Stimulated activated CD4-positive, alpha-beta T cell treated with anti-CD3 and anti-CD28 coated beads, TNF-alpha, amount 100 ng/mL, for 24 hours (primary cell): ENCODE measurements around the gene SUMF2.
A peak's percentile ranks its signal among the peaks of the same experiment; 100 is the strongest.
"Not testable (repeated sequence)": the region's sequence is repeated elsewhere in the genome, so short reads cannot be mapped to it uniquely, and the experiment has no call there.

Experiments used
- DNase-seq, 3 experiments: peaks; one replicate each; pipeline ENCODE4 v3.0.0-alpha.2; 2020; ENCODE audit warnings: low read depth in 3 of 3

The SUMF2 gene

DNA sequence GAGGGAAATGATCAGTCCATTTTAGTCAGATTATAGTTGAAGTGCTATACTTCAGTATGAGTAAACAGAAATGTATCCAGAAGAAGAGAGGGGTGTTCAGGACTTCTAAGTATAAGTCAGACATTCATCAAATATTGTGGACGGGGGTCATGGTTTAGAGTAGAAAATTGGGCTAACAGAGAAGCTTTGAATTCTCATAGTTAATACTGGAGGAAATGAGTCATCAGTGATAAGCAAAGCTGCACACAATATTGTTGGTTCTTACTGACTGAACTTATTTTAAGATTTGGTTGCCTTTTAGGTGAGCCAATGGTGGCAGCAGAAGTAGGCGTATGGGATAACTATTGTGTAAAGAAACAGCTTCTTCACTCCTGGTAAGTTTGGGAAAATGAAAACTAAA lies 1.7 kb upstream of the SUMF2 start:
- no peak for DNase-seq

DNA sequence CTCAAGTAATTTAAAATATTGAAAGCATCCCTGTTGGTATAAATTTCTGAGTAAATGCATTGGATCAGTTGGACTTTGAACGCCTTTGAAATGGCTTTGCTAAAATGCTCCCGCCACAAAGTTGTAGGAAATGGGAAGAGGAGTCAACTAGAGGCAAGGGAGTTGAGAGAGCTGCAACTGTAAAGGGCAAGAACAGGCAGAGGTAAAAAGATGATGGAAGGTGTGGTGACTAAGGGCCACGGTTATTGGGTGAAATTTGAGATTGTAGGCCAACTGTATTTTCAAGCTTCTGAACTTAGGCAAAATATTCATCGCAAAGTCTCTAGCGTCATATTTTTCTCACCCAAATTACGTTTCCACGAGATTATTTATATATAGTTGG lies 595 bp upstream of the SUMF2 start:
- no peak for DNase-seq

DNA sequence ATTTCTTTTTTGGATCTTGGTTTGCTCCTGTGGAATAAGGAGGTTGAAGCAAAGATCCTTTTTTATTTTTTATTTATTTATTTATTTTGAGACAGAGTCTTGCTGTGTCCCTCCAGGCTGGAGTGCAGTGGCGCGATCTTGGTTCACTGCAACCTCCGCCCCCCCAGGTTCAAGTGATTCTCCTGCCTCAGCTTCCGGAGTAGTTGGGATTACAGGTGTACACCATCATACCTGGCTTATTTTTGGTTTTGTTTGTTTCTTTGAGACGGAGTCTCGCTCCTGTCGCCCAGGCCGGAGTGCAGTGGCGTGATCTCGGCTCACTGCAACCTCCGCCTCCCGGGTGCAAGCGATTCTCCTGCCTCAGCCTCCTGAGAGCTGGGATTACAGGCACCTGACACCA lies 2.3 kb downstream of the SUMF2 start:
- not testable (repeated sequence) for DNase-seq

DNA sequence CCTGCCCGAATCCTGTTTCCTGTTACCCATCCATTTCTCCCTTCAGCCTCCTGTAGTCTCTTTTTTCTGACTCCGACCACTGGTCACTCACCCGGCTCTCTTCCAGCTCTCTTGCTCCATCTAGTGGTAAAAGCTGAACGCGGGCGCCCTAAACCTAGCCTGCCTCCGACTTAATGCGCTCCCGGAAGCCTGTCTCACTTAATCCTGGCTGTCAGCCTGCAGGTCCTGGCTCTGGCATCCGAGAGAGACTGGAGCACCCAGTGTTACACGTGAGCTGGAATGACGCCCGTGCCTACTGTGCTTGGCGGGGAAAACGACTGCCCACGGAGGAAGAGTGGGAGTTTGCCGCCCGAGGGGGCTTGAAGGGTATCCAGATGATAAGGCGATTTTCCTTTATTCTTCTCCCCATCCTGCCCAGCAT lies 10.3 kb downstream of the SUMF2 start:
- peak; percentile 38 to 62 (median 56) for DNase-seq

DNA sequence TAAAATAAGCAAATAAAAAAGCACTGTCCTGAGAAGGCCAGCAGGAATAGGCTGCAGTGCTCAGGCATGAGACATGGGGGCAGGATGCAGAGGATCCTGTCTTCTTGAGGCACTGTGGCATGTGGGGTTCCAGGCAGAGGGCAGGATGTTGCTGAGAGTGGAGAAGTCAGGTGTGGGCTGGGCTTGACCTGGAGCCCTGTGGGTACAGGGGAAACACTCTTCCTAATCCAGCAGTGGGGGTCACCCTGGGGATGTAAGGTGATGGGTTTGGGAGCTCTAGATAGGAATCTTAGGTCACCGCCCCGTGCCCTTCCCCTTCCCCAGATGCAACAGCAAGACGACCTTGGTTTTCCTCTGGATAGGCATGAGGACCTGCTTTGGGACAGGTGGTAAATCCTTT lies 13.6 kb downstream of the SUMF2 start:
- DNase-seq = no peak

DNA sequence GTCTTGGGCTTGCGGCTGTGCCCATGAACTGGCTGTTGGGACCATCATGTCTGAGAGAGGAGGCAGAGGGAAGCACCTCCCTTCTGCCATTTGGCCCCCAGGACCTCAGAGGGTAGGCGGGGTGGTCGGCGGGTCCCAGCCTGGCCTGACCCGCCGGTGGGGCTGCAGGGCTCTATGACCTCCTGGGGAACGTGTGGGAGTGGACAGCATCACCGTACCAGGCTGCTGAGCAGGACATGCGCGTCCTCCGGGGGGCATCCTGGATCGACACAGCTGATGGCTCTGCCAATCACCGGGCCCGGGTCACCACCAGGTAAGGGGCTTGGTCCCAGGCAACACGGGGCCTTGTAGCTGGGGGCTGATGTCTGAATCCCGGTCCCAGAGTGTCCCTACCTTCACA lies 14.1 kb downstream of the SUMF2 start:
- DNase-seq = no peak

DNA sequence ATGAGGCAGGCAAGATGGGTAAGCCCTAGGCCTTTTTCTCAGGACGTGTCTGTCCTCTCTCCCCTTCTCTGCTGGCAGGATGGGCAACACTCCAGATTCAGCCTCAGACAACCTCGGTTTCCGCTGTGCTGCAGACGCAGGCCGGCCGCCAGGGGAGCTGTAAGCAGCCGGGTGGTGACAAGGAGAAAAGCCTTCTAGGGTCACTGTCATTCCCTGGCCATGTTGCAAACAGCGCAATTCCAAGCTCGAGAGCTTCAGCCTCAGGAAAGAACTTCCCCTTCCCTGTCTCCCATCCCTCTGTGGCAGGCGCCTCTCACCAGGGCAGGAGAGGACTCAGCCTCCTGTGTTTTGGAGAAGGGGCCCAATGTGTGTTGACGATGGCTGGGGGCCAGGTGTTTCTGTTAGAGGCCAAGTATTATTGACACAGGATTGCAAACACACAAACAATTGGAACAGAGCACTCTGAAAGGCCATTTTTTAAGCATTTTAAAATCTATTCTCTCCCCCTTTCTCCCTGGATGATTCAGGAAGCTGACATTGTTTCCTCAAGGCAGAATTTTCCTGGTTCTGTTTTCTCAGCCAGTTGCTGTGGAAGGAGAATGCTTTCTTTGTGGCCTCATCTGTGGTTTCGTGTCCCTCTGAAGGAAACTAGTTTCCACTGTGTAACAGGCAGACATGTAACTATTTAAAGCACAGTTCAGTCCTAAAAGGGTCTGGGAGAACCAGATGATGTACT lies 15.5 kb downstream of the SUMF2 start:
- DNase-seq = no peak

DNA sequence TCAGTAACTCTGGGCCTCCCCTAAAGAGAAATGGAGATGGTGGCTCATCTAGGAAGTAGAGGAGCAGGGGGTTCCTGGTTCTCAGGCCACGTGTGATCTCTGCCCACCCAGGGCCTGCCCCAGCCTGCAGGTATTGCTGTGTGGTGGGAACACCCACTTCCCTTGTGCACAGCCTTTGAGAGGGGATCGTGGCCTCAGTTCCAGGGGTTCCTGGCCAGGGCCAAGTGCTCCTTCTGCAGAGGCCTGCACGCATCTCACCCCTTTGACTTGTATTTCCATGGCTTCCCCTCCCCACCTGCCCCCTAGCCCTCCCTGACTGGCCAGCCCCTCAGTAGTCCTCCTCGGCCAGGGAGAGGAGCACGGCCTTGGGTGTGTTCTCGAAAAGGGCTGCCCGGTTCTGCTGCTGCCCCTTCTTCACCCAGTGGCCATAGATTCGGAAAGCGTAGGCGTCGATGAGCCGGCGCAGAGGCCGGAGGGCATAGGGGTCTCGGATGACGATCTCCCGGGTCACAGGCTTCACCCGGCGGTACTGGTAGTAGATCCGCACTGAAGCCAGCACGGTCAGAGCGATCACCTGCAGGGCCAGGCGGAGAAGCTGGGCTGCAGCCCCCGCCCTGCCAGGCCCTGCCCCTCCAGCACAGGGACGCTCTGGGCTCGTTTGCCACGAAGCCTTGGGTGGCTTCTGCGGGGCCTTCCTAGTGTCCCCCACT lies 16.8 kb downstream of the SUMF2 start:
- DNase-seq = not testable (repeated sequence)

DNA sequence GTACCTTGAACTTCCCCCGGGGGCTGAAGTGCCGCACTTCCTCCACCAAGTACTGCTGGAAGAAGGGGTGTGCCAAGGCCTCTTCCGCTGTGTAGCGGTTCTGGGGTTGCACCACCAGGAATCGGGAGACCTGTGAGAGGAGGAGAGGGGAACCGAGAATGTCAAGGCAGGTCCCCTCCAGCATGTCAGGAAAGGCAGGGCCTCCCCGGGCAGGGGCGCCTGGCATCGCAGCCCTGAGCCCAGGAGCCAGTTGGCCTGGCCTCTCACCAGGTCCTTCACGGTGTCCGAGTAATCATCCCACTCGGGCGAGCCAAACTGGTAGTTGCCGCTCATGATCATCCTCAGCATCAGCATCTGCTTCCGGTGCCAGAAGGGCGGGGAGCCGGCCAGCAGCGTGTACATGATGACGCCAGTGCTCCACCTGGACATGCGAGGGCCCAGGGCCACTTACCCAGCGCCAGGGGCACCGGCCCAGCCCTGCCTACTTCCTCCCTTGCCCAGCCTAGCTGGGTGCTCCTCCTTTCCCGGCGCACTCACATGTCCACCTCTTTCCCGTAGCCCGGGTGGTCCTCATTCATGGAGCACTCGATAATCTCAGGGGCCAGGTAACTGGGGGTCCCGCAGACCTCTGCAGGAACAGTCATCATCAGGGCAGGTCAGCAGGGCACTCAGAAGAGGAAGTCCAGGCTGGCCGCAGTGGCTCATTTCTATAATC lies 17.7 kb downstream of the SUMF2 start:
- DNase-seq = no peak

DNA sequence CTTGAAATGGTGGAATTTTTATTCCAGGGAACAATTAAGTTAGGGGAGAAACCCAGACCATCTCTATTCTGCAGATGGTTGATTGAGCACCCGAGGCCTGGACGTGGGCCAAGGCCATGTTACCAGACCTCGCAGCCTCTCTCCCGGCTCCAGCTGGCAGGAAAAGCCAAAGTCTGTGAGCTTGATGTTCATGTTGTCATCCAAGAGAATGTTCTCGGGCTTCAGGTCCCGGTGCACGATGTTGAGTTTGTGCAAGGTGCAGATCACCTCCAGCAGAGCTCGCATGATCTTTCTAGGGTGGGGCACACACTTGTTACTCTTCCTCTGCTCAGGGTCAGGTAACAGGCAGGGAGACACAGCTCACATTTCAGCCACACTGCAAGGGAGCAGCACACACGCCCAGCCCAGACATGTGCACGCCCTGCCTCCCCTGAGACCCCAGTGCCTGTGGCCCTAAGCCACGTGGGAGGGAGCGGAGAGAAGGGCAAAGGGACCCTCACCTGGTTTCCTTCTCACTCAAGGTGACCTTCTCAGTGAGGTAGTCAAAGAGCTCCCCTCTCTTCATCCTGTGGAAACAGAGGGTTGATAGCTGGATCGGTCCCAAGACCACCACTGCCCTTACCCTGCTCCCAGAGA lies 19.2 kb downstream of the SUMF2 start:
- no peak for DNase-seq

DNA sequence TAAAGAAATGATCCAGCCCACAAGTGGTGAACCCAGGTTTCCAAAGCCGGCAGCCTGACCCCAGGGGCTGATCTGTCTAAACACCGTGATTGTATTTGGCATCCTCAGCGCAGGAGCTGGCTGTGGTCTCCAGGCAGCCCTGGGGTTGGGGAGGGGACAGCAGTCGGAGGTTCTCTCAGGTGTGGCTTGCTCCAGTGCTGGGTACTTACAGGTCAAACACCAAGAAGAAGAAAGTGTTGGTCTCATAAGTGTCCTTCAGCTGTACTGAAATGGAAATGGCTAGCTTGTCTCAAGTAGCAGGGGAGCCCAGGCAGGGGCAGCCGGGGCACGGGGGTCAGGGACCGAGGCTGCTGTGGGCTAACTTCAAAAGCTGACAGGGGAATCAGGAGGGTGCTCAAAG lies 22.7 kb downstream of the SUMF2 start:
- no peak for DNase-seq

DNA sequence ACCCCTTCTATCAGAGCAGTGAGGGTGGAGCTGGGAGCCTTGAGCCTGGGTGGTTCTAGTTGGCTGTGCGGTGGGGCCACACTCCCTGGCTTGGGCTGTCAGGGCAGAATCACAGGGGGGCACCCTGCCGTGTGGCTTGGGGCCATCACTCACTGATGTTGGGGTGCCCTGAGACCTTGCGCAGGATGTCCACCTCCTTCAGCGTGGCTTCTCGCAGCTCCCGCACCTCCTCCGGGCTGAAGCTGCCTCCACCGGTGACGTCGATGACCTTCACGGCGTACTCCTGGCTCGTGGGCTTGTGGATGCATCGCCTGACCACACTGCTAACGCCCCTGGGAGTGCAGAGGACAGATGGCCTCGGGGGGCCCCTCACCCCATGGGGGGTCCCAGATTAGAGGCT lies 23.4 kb downstream of the SUMF2 start:
- DNase-seq = no peak

DNA sequence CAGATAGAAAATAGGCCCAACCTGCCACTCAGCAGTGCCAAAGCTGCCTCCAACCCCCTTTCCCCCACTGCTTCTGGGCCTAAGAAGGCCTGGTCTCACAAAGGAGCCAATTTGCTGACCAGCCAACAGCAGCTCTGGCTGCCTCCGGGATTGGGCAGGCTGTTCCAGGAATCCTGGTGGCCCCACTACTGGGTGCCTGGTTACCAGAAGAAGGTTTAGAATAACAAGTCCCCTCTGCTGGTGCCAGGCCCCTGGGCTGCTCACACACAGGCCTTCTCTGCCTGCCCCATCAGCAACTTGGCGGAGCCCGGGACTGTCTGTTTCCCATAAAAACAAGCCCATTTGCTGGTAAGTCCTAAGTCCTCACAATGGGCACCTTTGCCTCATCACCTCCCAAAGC lies 27.5 kb downstream of the SUMF2 start:
- DNase-seq = no peak

DNA sequence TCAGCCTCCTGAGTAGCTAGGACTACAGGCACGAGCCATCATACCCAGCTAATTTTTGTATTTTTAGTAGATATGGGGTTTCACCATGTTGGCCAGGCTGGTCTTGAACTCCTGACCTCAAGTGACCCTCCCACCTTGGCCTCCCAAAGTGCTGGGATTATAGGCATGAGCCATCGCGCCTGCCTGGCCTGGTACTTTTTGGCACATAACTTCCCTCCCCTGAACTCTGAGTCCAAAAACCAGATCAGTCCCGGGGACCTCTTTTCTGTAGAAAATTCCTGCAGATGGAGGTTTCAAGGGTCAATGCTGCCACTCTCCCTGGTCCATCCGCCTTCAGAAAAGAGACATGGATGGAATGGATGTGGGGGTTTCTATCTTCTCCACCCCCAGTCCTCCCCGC lies 28.3 kb downstream of the SUMF2 start:
- DNase-seq = not testable (repeated sequence)

DNA sequence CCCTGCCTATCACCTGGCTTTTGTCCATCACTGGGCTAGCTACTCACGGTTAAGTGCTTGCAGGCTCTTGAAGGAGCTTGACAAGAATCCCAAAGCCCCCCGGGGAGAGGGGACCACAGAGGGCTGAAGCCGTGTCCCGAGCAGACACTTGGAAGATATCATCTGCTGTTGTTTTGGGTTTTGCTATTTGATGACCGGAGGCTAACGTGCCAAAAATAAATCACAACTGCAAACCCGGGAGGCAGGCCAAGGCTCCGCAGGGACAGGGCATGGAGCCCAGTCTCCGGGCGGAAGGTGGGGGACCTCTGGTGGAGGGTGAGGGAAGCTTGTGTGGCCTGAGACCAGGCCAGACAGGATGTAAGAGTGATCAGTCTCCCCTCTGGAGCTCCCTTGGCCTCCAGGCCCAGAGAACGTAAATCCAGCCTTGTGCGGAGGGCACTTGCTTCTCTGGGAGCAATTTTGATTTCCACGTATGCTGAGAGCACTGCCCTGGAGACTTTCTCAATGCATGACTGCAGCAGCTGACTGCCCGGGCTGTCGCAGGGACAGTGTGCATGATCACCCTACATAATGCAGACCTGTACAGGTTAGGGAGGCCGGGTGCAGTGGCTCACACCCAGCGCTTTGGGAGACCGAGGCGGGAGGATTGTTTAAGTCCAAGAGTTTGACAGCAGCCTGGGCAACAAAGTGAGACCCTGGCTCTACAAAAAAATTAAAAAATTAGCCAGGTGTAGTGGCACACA lies 28.9 kb downstream of the SUMF2 start, which contains the start of gene PHKG1:
PHKG1 (minus strand) TSS at position 164 of the 743 bp plus-strand sequence. CDS start 4,011 bp downstream, outside the sequence.
- no peak for DNase-seq

DNA sequence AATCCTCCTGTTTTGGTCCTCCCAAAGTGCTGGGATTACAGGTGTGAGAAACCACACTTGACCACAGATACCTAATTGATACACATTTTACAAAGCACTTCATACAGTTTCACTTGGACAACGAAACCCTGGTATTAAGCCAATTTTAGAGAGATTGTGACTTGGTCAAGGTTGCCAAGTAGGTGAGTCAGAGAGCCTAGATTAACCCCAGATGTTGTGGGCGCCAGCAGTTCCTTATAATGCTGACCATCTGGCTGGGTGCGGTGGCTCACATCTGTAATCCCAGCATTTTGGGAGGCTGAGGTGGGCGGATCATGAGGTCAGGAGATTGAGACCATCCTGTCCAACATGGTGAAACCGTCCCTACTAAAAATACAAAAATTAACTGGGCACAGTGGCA lies 33.6 kb downstream of the SUMF2 start:
- no peak for DNase-seq

DNA sequence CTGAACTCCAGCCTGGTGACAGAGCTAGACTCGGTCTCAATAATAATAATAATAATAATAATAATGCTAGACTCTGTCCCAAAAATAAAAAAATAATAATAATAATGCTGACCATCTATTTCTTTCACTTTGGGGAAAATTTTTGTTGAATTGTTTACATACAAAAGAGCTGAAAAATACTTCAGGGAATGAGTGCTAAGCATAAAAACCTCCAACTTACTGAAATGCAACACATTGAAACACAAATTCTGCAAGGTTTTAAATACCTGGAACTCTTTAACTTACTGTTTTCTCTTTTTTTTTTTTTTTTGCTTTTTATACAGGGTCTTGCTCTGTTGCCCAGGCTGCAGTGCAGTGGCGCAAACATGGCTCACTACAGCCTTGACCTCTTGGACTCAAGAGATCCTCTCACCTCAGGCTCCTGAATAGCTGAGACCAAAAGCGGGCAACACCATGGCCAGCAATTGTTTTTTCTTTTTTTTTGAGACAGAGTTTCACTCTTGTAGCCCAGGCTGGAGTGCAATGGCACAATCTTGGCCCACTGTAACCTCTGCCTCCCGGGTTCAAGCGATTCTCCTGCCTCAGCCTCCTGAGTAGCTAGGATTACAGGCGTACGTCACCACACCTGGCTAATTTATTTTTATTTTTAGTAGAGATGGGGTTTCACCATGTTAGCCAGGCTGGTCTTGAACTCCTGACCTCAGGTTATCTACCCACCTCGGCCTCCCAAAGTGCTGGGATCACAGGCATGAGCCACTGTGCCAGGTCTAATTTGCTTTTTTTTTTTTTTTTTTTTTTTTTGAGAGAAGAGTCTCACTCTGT lies 34.3 kb downstream of the SUMF2 start:
- not testable (repeated sequence) for DNase-seq

DNA sequence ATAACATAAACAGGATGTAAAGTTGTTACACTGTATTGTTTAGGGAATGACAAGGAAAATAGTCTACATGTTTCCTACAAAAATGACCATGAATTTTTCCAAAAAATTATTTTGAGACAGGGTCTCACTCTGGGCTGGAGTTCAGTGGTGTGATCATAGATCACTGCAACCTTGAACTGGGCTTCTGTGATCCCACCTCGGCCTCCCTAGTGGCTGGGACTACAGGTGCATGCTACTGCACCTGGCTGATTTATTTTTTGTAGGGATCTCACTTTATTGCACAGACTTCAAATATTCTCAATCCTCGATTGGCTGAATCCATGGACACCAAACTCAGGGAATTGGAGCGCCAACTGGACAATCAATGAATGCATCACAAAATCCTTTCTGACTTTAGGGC lies 35.6 kb downstream of the SUMF2 start:
- no peak for DNase-seq

DNA sequence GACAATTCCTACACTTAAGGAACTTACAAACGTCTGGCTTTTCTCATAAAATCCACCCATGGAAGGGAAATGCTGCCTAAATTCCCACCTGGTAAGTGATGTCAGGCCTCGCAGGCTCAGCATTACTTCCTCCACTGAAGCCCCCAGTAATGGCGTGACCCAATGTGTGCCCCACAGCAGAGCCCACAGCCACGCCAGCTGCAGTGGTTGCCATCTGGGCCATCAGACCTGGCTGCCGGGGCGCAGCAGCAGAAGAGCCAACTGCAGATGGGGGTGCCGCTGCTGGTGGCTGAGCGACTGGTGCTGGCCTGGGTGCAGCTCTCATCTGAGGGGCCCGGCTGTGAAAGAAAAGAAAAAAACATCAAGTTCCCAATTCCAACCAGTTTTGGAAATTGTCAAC lies 40.1 kb downstream of the SUMF2 start:
- DNase-seq = not testable (repeated sequence)

DNA sequence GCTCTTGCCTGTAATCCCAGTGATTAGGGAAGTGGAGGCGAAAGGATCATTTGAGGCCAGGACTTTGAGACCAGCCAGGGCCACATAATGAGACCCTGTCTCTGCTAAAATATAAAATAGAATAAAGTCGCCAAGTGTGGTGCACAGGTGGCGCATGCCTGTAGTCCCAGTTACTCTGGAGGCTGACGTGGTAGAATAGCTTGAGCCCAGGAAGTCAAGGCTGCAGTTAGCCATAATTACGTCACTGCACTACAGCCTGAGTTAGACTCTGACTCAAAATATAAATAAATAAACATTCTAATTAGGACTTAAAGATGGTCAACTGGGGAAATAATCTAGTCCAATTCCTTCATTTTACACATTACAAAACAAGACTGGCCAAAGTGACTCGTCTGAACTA lies 41.4 kb downstream of the SUMF2 start:
- DNase-seq = no peak
